Stimulated activated naive CD8-positive, alpha-beta T cell treated with anti-CD3 and anti-CD28 coated beads, Interleukin-15, Interleukin-2, amounts not matched to agents 100 ng/mL and 50 ng/mL, for 24 hours (primary cell): Measurements from ENCODE around the gene TAS2R9.

Experiments used
- H3K27ac Mint-ChIP-seq: one replicate; pipeline ENCODE4 v1.8.0; 2021; ENCODE audit warnings: mild to moderate bottlenecking, mixed read lengths
- H3K27me3 Mint-ChIP-seq: one replicate; pipeline ENCODE4 v1.8.0; 2021; ENCODE audit warnings: mixed read lengths
- H3K36me3 Mint-ChIP-seq: one replicate; pipeline ENCODE4 v1.8.0; 2021; ENCODE audit warnings: low read depth, mixed read lengths
- H3K4me1 Mint-ChIP-seq: one replicate; pipeline ENCODE4 v1.8.0; 2021; ENCODE audit warnings: low read depth, mixed read lengths
- H3K4me3 Mint-ChIP-seq: one replicate; pipeline ENCODE4 v1.8.0; 2021; ENCODE audit warnings: mild to moderate bottlenecking, mixed read lengths
- H3K9me3 Mint-ChIP-seq: one replicate; pipeline ENCODE4 v1.8.0; 2021; ENCODE audit warnings: mixed read lengths

Gene TAS2R9, protein sequence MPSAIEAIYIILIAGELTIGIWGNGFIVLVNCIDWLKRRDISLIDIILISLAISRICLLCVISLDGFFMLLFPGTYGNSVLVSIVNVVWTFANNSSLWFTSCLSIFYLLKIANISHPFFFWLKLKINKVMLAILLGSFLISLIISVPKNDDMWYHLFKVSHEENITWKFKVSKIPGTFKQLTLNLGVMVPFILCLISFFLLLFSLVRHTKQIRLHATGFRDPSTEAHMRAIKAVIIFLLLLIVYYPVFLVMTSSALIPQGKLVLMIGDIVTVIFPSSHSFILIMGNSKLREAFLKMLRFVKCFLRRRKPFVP

GRCh38 chr12:10810068-10810467, at the start of gene TAS2R9:
TSS of gene TAS2R9 (minus strand) at chr12:10810168. CDS start at chr12:10810075, 93 bp downstream.
- Mint-ChIP-seq H3K27me3 (peaks cover 31% of the 10 kb centered on the region), H3K4me1 (no peaks in the 10 kb centered on the region), H3K4me3 (no peak within 1 kb of the TSS), H3K9me3 (no peaks in the 10 kb centered on the region), H3K27ac (no peak within 1 kb of the TSS), H3K36me3 (no peaks in the 10 kb centered on the region)

GRCh38 chr12:10855807-10856206, 45.8 kb upstream of the TAS2R9 start:
- peaks cover 23% of the 10 kb centered on the region for H3K4me1 Mint-ChIP-seq
- H3K36me3 Mint-ChIP-seq, result peaks cover 54% of the 10 kb centered on the region
- H3K4me3 Mint-ChIP-seq, result no peak overlapping the region
- H3K27me3 Mint-ChIP-seq, result no peaks in the 10 kb centered on the region
- H3K27ac Mint-ChIP-seq, result no peak overlapping the region
- H3K9me3 Mint-ChIP-seq, result peaks cover 36% of the 10 kb centered on the region

DNA sequence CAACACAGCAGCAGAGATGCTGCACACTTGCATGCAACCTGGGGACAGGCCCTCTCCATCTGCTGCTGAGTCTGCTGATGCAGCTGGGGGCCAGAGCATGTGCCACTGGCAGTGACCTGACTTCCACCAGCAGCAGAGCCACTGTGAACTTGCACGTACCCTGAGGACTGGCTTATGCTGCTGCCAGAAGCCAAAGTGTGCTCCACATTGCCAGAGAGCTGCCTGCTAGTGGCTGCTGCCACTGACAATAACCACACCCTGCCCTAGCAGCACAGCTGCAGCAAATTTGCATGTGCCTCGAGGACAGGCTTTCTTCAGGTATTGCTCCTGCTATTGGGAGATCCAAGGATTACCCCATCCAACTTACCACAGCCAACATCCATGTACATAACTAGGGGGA, 43.8 kb upstream of the TAS2R9 start:
- Mint-ChIP-seq H3K9me3 (peaks cover 20% of the 10 kb centered on the region), H3K36me3 (peaks cover 41% of the 10 kb centered on the region), H3K27me3 (no peaks in the 10 kb centered on the region), H3K27ac (no peak overlapping the region), H3K4me3 (no peak overlapping the region), H3K4me1 (peaks cover 37% of the 10 kb centered on the region)

- no peaks in the 10 kb centered on the region for H3K27me3 Mint-ChIP-seq
- H3K4me3 Mint-ChIP-seq, result no peak overlapping the region
- H3K9me3 Mint-ChIP-seq, result no peaks in the 10 kb centered on the region
- no peak overlapping the region for H3K27ac Mint-ChIP-seq
- peaks cover 32% of the 10 kb centered on the region for H3K36me3 Mint-ChIP-seq
- H3K4me1 Mint-ChIP-seq, result peaks cover 37% of the 10 kb centered on the region
Observed at GRCh38 chr12:10851243-10851858, 41.4 kb upstream of the TAS2R9 start.

GRCh38 chr12:10849425-10849878, 39.5 kb upstream of the TAS2R9 start, which contains the start of gene PRR4:
TSS of gene PRR4 (minus strand) at chr12:10849475. CDS start at chr12:10849437, 38 bp downstream.
- Mint-ChIP-seq H3K4me1 (peaks cover 37% of the 10 kb centered on the region), H3K9me3 (no peaks in the 10 kb centered on the region), H3K4me3 (no peak within 1 kb of the TSS), H3K27ac (no peak within 1 kb of the TSS), H3K36me3 (peaks cover 32% of the 10 kb centered on the region), H3K27me3 (no peaks in the 10 kb centered on the region)

GRCh38 chr12:10847744-10848143, 37.8 kb upstream of the TAS2R9 start:
- no peaks in the 10 kb centered on the region for H3K27me3 Mint-ChIP-seq
- H3K4me3 Mint-ChIP-seq, result no peak overlapping the region
- peaks cover 32% of the 10 kb centered on the region for H3K36me3 Mint-ChIP-seq
- H3K27ac Mint-ChIP-seq, result no peak overlapping the region
- H3K9me3 Mint-ChIP-seq, result no peaks in the 10 kb centered on the region
- H3K4me1 Mint-ChIP-seq, result peaks cover 34% of the 10 kb centered on the region

GRCh38 chr12:10842862-10843261, 32.9 kb upstream of the TAS2R9 start:
- H3K36me3 Mint-ChIP-seq, result peaks cover 41% of the 10 kb centered on the region
- no peak overlapping the region for H3K27ac Mint-ChIP-seq

DNA sequence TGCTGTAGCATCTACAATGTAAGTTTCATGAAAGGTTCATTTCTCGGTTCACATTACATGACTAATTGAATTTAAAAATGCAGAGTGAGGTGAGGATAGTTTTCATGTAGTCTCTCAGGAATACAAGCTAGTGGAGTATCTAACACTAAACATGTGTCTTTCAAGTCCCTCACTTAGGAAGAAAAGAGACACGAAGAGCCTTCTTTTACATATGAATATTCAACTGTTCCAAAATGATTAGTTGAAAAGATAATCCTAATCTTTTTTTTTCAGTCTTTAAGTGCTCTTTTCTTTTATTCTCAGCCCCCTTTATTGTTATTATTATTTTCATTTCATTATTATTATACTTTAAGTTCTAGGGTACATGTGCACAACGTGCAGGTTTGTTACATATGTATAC, 28.5 kb upstream of the TAS2R9 start:
- Mint-ChIP-seq H3K4me1 (no peaks in the 10 kb centered on the region), H3K27me3 (no peaks in the 10 kb centered on the region), H3K36me3 (peaks cover 16% of the 10 kb centered on the region), H3K4me3 (no peak overlapping the region), H3K9me3 (peaks cover 4% of the 10 kb centered on the region), H3K27ac (no peak overlapping the region)

More at GRCh38 chr12:10842862-10843261, 32.9 kb upstream of the TAS2R9 start:
- Mint-ChIP-seq H3K4me1 (no peaks in the 10 kb centered on the region), H3K4me3 (no peak overlapping the region), H3K9me3 (peaks cover 4% of the 10 kb centered on the region), H3K27me3 (no peaks in the 10 kb centered on the region)

GRCh38 chr12:10829994-10830393, 20.0 kb upstream of the TAS2R9 start:
- Mint-ChIP-seq H3K9me3 (peaks cover 5% of the 10 kb centered on the region), H3K27ac (no peak overlapping the region), H3K27me3 (no peaks in the 10 kb centered on the region), H3K4me3 (no peak overlapping the region), H3K4me1 (no peaks in the 10 kb centered on the region), H3K36me3 (no peaks in the 10 kb centered on the region)

- Mint-ChIP-seq H3K36me3 (no peaks in the 10 kb centered on the region), H3K4me1 (no peaks in the 10 kb centered on the region), H3K9me3 (peaks cover 5% of the 10 kb centered on the region), H3K4me3 (no peak within 1 kb of the TSS), H3K27me3 (no peaks in the 10 kb centered on the region), H3K27ac (no peak within 1 kb of the TSS)
Observed at GRCh38 chr12:10826258-10826657, 16.3 kb upstream of the TAS2R9 start, which contains the start of gene TAS2R10. TSS of gene TAS2R10 (minus strand) at chr12:10826358. CDS start at chr12:10826269, 89 bp downstream.

- H3K4me1 Mint-ChIP-seq, result no peaks in the 10 kb centered on the region
- no peak overlapping the region for H3K27ac Mint-ChIP-seq
- no peaks in the 10 kb centered on the region for H3K27me3 Mint-ChIP-seq
- H3K36me3 Mint-ChIP-seq, result no peaks in the 10 kb centered on the region
- no peaks in the 10 kb centered on the region for H3K9me3 Mint-ChIP-seq
- no peak overlapping the region for H3K4me3 Mint-ChIP-seq
Observed at GRCh38 chr12:10824957-10825356, 15.0 kb upstream of the TAS2R9 start.

GRCh38 chr12:10811883-10812536, 2.0 kb upstream of the TAS2R9 start:
- Mint-ChIP-seq H3K27ac (no peak overlapping the region), H3K36me3 (no peaks in the 10 kb centered on the region), H3K4me3 (no peak overlapping the region), H3K9me3 (no peaks in the 10 kb centered on the region), H3K4me1 (no peaks in the 10 kb centered on the region), H3K27me3 (peaks cover 22% of the 10 kb centered on the region)

GRCh38 chr12:10807186-10807585, 2.8 kb downstream of the TAS2R9 start, which contains the start of gene TAS2R8:
TSS of gene TAS2R8 (minus strand) at chr12:10807286. CDS start at chr12:10806980, 306 bp downstream.
- peaks cover 27% of the 10 kb centered on the region for H3K27me3 Mint-ChIP-seq
- no peaks in the 10 kb centered on the region for H3K4me1 Mint-ChIP-seq
- no peaks in the 10 kb centered on the region for H3K9me3 Mint-ChIP-seq
- no peaks in the 10 kb centered on the region for H3K36me3 Mint-ChIP-seq
- no peak within 1 kb of the TSS for H3K27ac Mint-ChIP-seq
- H3K4me3 Mint-ChIP-seq, result no peak within 1 kb of the TSS

- H3K4me1 Mint-ChIP-seq, result no peaks in the 10 kb centered on the region
- H3K4me3 Mint-ChIP-seq, result no peak within 1 kb of the TSS
- no peak within 1 kb of the TSS for H3K27ac Mint-ChIP-seq
- no peaks in the 10 kb centered on the region for H3K9me3 Mint-ChIP-seq
- H3K27me3 Mint-ChIP-seq, result peaks cover 29% of the 10 kb centered on the region
- H3K36me3 Mint-ChIP-seq, result no peaks in the 10 kb centered on the region
Observed at GRCh38 chr12:10802587-10802986, 7.4 kb downstream of the TAS2R9 start, which contains the start of gene TAS2R7. TSS of gene TAS2R7 (minus strand) at chr12:10802627. CDS start at chr12:10802570, 57 bp downstream.

GRCh38 chr12:10801741-10802140, 8.2 kb downstream of the TAS2R9 start:
- Mint-ChIP-seq H3K4me3 (no peak overlapping the region), H3K9me3 (no peaks in the 10 kb centered on the region), H3K27me3 (peaks cover 33% of the 10 kb centered on the region), H3K4me1 (no peaks in the 10 kb centered on the region), H3K27ac (no peak overlapping the region), H3K36me3 (no peaks in the 10 kb centered on the region)
